ENCODE data around the gene DENND1A. TPM values are rescaled to one million over a fixed set of nuclear protein-coding genes. Genes with fewer than 3 reads are reported as not detected.
A peak's percentile ranks its signal among the peaks of the same experiment; 100 is the strongest.

Gene DENND1A
- total and polyA plus RNA-seq, 2 donors from 2014 or later: 16.3 to 19.6 TPM

DNA sequence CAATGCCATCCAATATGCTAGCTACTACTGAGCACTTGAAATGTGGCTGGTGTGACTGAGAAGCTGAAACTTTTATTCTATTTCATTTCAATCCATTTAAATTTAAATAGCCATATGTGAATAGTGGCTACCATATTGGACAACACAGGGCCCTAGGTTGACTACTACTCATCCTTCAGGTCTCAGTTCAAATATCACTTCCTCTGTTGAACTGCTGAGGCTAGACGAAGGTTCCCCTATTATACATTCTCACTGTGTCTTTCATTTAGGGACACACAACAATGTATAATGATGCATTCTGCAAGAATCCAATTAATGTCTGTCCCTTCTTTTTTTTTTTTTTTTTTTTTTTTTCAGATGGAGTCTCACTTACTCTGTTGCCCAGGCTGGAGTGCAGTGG lies 365.3 kb downstream of the DENND1A start:
- no peaks in the 10 kb centered on the region for H3K27me3 ChIP-seq (ENCODE audit: control insufficient read depth, insufficient read depth, low read length)
- no peak for FAIRE-seq

GRCh38 chr9:123562844-123563346 lies 367.0 kb downstream of the DENND1A start:
- Histone ChIP-seq H3K27me3 (ENCODE audit: control insufficient read depth, insufficient read depth, low read length) (no peaks in the 10 kb centered on the region), H3K9me3 (ENCODE audit: control insufficient read depth in 2 of 3, insufficient read depth in 1 of 3, low read length in 3 of 3) (no peaks in the 10 kb centered on the region), H3K4me1 (ENCODE audit: control insufficient read depth in 2 of 3, insufficient read depth in 2 of 3, low read depth in 1 of 3, low read length in 3 of 3) (no peaks in the 10 kb centered on the region), H3K4me3 (ENCODE audit: low read length in 3 of 3) (no peak overlapping the region), H3K36me3 (ENCODE audit: control insufficient read depth in 2 of 3, insufficient read depth in 3 of 3, low read length in 3 of 3) (no peaks in the 10 kb centered on the region), H3K27ac (ENCODE audit: low read depth in 2 of 2, low read length in 2 of 2) (no peak overlapping the region), H3K9ac (ENCODE audit: low read length in 3 of 3) (no peak overlapping the region)
- DNase-seq: no peak
- FAIRE-seq: no peak
- intact Hi-C loops (cut with DNase I): no loop called here
- TF ChIP-seq, protein P1, sequence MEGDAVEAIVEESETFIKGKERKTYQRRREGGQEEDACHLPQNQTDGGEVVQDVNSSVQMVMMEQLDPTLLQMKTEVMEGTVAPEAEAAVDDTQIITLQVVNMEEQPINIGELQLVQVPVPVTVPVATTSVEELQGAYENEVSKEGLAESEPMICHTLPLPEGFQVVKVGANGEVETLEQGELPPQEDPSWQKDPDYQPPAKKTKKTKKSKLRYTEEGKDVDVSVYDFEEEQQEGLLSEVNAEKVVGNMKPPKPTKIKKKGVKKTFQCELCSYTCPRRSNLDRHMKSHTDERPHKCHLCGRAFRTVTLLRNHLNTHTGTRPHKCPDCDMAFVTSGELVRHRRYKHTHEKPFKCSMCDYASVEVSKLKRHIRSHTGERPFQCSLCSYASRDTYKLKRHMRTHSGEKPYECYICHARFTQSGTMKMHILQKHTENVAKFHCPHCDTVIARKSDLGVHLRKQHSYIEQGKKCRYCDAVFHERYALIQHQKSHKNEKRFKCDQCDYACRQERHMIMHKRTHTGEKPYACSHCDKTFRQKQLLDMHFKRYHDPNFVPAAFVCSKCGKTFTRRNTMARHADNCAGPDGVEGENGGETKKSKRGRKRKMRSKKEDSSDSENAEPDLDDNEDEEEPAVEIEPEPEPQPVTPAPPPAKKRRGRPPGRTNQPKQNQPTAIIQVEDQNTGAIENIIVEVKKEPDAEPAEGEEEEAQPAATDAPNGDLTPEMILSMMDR (IDR thresholded peaks at IDR 0.05; ENCODE audit: borderline replicate concordance, extremely low read depth, insufficient read depth): no peak

More for the DNA sequence above, 365.3 kb downstream of the DENND1A start:
- Histone ChIP-seq H3K36me3 (ENCODE audit: control insufficient read depth in 2 of 3, insufficient read depth in 3 of 3, low read length in 3 of 3) (no peaks in the 10 kb centered on the region), H3K27ac (ENCODE audit: low read depth in 2 of 2, low read length in 2 of 2) (no peak overlapping the region), H3K4me1 (ENCODE audit: control insufficient read depth in 2 of 3, insufficient read depth in 2 of 3, low read depth in 1 of 3, low read length in 3 of 3) (peaks cover 0 to 4% (median 0%) of the 10 kb centered on the region in 3 donors), H3K9ac (ENCODE audit: low read length in 3 of 3) (no peak overlapping the region), H3K9me3 (ENCODE audit: control insufficient read depth in 2 of 3, insufficient read depth in 1 of 3, low read length in 3 of 3) (no peaks in the 10 kb centered on the region), H3K4me3 (ENCODE audit: low read length in 3 of 3) (no peak overlapping the region)
- intact Hi-C loops (cut with DNase I): no loop called here
- no peak for DNase-seq
- TF ChIP-seq, protein P1 (IDR thresholded peaks at IDR 0.05; ENCODE audit: borderline replicate concordance, extremely low read depth, insufficient read depth): no peak

GRCh38 chr9:123561046-123561445 lies 368.9 kb downstream of the DENND1A start:
- Histone ChIP-seq H3K4me3 (ENCODE audit: low read length in 3 of 3) (no peak overlapping the region), H3K36me3 (ENCODE audit: control insufficient read depth in 2 of 3, insufficient read depth in 3 of 3, low read length in 3 of 3) (peaks cover 0 to 12% (median 8%) of the 10 kb centered on the region in 3 donors), H3K4me1 (ENCODE audit: control insufficient read depth in 2 of 3, insufficient read depth in 2 of 3, low read depth in 1 of 3, low read length in 3 of 3) (no peaks in the 10 kb centered on the region), H3K9ac (ENCODE audit: low read length in 3 of 3) (no peak overlapping the region), H3K9me3 (ENCODE audit: control insufficient read depth in 2 of 3, insufficient read depth in 1 of 3, low read length in 3 of 3) (no peaks in the 10 kb centered on the region), H3K27me3 (ENCODE audit: control insufficient read depth, insufficient read depth, low read length) (no peaks in the 10 kb centered on the region), H3K27ac (ENCODE audit: low read depth in 2 of 2, low read length in 2 of 2) (no peak overlapping the region)
- intact Hi-C loops (cut with DNase I): no loop called here
- TF ChIP-seq, protein P1 (IDR thresholded peaks at IDR 0.05; ENCODE audit: borderline replicate concordance, extremely low read depth, insufficient read depth): no peak
- FAIRE-seq: no peak
- DNase-seq: peak in 2 of 5 donors; percentile 27 to 47

Data from kidney (tissue), 14 donors.